Measurements from ENCODE around the gene MME.

GRCh38 chr3:155101398-155101797, 21.3 kb downstream of the MME start:
- TF ChIP-seq CTCF (IDR thresholded peaks at IDR 0.05) (no peak), POLR2A (IDR thresholded peaks at IDR 0.05) (no peak)
